NK-92 (cell line): Measurements from ENCODE around the gene NACC2.

Source experiments
- DNase-seq: peaks from one replicate; lab custom pipeline; 2025; ENCODE audit not compliant: unreplicated experiment; lab: John Stamatoyannopoulos, UW

The NACC2 gene

GRCh38 chr9:135965124-135965756 is 129.8 kb downstream of the NACC2 start:
- no peak for DNase-seq

- DNase-seq, result no peak
These were observed 131.2 kb downstream of the NACC2 start for GRCh38 chr9:135963938-135964337.

- no peak for DNase-seq
These were observed 131.8 kb downstream of the NACC2 start for GRCh38 chr9:135963338-135963737.

GRCh38 chr9:135962696-135963307 is 132.3 kb downstream of the NACC2 start:
- no peak for DNase-seq

- no peak for DNase-seq
These were observed 133.0 kb downstream of the NACC2 start for GRCh38 chr9:135961811-135962695.

- peak; percentile 49 for DNase-seq
These were observed 133.8 kb downstream of the NACC2 start, which contains the start of gene UBAC1 for GRCh38 chr9:135961277-135961715. UBAC1 (minus strand) TSS chr9:135961373; CDS start chr9:135961162, 211 bp downstream.

- DNase-seq, result no peak
These were observed 134.4 kb downstream of the NACC2 start for GRCh38 chr9:135960411-135961276.

GRCh38 chr9:135959814-135960213 is 135.3 kb downstream of the NACC2 start:
- no peak for DNase-seq

GRCh38 chr9:135958485-135958884 is 136.6 kb downstream of the NACC2 start:
- no peak for DNase-seq

- DNase-seq, result no peak
These were observed 137.7 kb downstream of the NACC2 start for GRCh38 chr9:135957431-135957830.

- DNase-seq, result no peak
These were observed 138.3 kb downstream of the NACC2 start for GRCh38 chr9:135956802-135957174.
